NCI-H2171 treated with DMSO at 0.1 percent for 48 hours (cell line): ENCODE measurements around the gene INPP4A.
A peak's percentile ranks its signal among the peaks of the same experiment; 100 is the strongest.

Experiments used
- DNase-seq: peaks from one replicate; lab custom pipeline; 2025; lab: John Stamatoyannopoulos, UW

INPP4A gene

GRCh38 chr2:98476192-98476868, 31.7 kb downstream of the INPP4A start:
- peak; percentile 76 for DNase-seq

GRCh38 chr2:98477036-98477435, 32.4 kb downstream of the INPP4A start:
- no peak for DNase-seq

- no peak for DNase-seq
These were observed 32.8 kb downstream of the INPP4A start for GRCh38 chr2:98477506-98477905.

- no peak for DNase-seq
These were observed 33.5 kb downstream of the INPP4A start for GRCh38 chr2:98478088-98478551.

- no peak for DNase-seq
These were observed 34.2 kb downstream of the INPP4A start for GRCh38 chr2:98478907-98479306.

- no peak for DNase-seq
These were observed 34.7 kb downstream of the INPP4A start for GRCh38 chr2:98479371-98479770.

- peak; percentile 99 for DNase-seq
These were observed 35.4 kb downstream of the INPP4A start for GRCh38 chr2:98479959-98480524.

- DNase-seq, result no peak
These were observed 35.9 kb downstream of the INPP4A start for GRCh38 chr2:98480598-98480997.

- DNase-seq, result peak; percentile 13
These were observed 37.7 kb downstream of the INPP4A start for GRCh38 chr2:98482362-98482761.

- no peak for DNase-seq
These were observed 38.7 kb downstream of the INPP4A start for GRCh38 chr2:98483257-98483861.

- no peak for DNase-seq
These were observed 39.5 kb downstream of the INPP4A start for GRCh38 chr2:98484121-98484557.

GRCh38 chr2:98484652-98485452, 40.2 kb downstream of the INPP4A start:
- DNase-seq, result peak; percentile 35

GRCh38 chr2:98485453-98485755, 40.7 kb downstream of the INPP4A start:
- no peak for DNase-seq

GRCh38 chr2:98486374-98486981, 41.8 kb downstream of the INPP4A start:
- no peak for DNase-seq

GRCh38 chr2:98487101-98487805, 42.6 kb downstream of the INPP4A start:
- DNase-seq, result no peak

- peak; percentile 21 for DNase-seq
These were observed 43.1 kb downstream of the INPP4A start for GRCh38 chr2:98487806-98488189.

- no peak for DNase-seq
These were observed 43.6 kb downstream of the INPP4A start for GRCh38 chr2:98488252-98488651.

GRCh38 chr2:98489486-98489885, 44.8 kb downstream of the INPP4A start:
- no peak for DNase-seq

- no peak for DNase-seq
These were observed 45.6 kb downstream of the INPP4A start for GRCh38 chr2:98489971-98490962.

- DNase-seq, result no peak
These were observed 47.8 kb downstream of the INPP4A start for GRCh38 chr2:98492441-98492840.
